Right renal cortex interstitium (tissue), 3 donors: ENCODE measurements around the gene PSMA7. TPM values are rescaled to one million over a fixed set of nuclear protein-coding genes. Genes with fewer than 3 reads are reported as not detected.

ENCODE experiments used
- DNase-seq, 3 donors: peaks; one replicate each; pipeline ENCODE4 v3.0.0-alpha.2; 2013; ENCODE audit warnings: low read depth in 3 of 3, low spot score in 2 of 3
- polyA plus RNA-seq, 3 donors: library from polyadenylated mRNA; unstranded; fragments of 120-200 nt; gene quantifications; one replicate each; pipeline ENCODE4 v1.2.1, GENCODE V29; 2013; ENCODE audit not compliant: insufficient read length in 3 of 3

PSMA7 gene
- polyA plus RNA-seq, result 100 to 1,000 TPM; 169 to 200 (median 192) TPM

- peak in 2 of 3 donors; percentile 62 for DNase-seq
These were observed at the start of gene PSMA7, which contains the start of gene SS18L1 for GRCh38 chr20:62143081-62143956. Gene PSMA7 (minus strand): TSS chr20:62143394. CDS start chr20:62143303, 91 bp downstream. Gene SS18L1 (plus strand): TSS chr20:62143769. CDS start chr20:62143821, 52 bp downstream.

DNA sequence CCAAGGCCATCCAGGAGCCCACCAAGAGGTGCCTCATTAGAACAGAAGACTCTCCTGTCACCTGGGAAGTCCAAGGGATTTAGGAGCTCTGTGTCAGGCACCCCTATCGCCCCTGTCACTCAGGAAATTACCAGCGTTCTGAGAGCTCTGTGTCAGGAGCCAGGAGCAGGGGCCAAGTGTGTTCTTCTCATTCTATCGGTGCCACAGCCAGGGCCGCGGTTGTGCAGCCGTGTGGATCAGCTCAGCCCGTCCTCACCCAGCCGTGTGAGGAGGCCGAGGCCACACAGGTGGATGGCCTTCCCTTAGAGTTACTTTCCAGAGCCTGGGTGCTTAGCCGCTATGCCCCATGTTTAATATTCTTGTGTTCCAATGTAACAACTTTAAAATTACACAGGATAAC is 49.4 kb upstream of the PSMA7 start:
- no peak for DNase-seq

GRCh38 chr20:62191781-62192559 is 48.8 kb upstream of the PSMA7 start:
- DNase-seq, result no peak

- DNase-seq, result no peak
These were observed 47.6 kb upstream of the PSMA7 start for GRCh38 chr20:62190639-62191411.

- DNase-seq, result no peak
These were observed 44.0 kb upstream of the PSMA7 start for GRCh38 chr20:62186887-62187866.

DNA sequence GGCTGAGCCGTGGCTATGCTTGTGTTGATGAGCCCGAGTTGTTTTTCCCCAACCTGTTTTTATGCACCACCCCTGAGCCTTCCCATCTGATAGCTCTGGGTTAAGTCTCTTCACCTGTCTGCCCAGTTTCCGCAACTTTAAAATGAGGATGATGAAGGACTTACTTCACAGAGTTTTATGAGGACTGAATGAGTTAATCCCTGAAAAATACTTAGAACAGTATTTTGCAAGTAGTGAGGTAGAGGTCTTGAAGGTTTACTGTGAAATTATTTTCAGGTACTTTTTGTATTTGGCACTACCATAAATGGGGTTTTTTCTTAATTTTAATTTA is 42.9 kb upstream of the PSMA7 start:
- no peak for DNase-seq

GRCh38 chr20:62183426-62184142 is 40.4 kb upstream of the PSMA7 start:
- DNase-seq, result no peak

DNA sequence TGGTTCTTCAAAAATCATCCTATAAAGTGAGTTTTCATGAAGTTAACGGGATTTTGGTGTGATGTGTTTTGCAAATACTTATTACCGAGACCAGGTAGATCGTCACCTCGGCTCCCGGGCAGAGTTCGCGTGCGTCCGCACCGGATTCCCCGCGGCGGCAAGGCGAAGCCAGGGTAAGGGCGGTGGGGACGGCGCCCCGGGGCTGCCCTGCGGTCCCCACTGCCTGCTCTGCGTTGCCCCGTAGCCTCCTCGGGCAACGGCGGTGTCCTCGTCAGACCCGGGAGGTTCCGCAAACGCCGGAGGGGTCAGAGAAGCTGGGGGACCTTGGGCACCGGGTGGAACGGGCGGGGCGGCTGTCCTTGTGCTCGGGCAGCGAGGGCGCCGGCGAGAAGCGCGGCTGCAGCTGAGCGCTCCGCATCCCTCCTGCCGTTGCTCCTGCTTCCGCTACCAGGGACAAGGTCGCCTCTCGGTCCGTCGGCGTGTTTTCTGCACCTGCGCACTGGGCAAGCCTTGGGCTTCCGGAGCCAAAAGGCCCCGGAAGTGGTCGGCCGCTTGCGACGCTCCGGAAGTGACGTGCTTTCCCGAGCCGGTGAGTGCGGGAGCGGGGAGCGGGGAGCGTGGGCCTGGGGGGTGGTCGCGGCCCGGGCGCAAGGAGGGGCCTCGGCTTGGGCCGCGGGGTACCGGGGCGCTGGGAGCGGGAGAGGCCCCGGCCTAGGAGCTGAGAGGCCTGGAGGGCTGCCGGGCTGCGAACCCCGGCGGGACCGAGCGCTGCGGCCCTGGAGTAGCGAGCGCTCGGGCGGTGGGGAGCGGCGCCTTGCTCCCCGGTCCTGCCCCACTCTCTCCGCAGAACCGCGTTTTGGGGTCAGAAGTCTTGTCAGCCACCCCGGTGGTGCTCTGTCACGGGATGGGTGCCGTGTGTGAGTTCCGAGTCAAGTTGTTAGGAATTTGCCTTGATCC is 39.6 kb upstream of the PSMA7 start, which contains the start of gene MTG2:
MTG2 (plus strand) TSS at position 560 of the 957 bp plus-strand sequence. CDS start 10,393 bp downstream, outside the sequence.
- peak; percentile 86 to 95 (median 87) for DNase-seq

GRCh38 chr20:62181808-62182207 is 38.6 kb upstream of the PSMA7 start:
- DNase-seq, result no peak

DNA sequence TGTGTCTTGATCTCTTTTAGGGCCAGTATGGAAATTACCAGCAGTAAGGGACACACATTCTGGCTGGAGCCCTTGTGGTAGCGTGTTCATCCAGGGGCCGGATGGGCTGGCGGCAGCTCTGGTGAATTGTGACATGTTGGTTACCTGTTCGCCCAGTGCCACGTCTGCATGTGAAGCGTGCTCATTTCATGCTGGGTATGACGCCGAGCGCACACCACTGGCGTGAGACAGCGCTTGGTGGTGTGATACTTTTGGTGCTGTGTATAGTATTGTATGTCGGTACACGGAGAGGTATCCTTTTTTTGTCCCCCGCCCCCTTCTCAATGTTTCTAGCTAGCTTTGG is 35.9 kb upstream of the PSMA7 start:
- no peak for DNase-seq

GRCh38 chr20:62178316-62179161 is 35.3 kb upstream of the PSMA7 start:
- no peak for DNase-seq

- no peak for DNase-seq
These were observed 34.1 kb upstream of the PSMA7 start for GRCh38 chr20:62177307-62177706.

GRCh38 chr20:62176866-62177265 is 33.7 kb upstream of the PSMA7 start:
- no peak for DNase-seq

- no peak for DNase-seq
These were observed 32.5 kb upstream of the PSMA7 start for GRCh38 chr20:62175711-62176110.

DNA sequence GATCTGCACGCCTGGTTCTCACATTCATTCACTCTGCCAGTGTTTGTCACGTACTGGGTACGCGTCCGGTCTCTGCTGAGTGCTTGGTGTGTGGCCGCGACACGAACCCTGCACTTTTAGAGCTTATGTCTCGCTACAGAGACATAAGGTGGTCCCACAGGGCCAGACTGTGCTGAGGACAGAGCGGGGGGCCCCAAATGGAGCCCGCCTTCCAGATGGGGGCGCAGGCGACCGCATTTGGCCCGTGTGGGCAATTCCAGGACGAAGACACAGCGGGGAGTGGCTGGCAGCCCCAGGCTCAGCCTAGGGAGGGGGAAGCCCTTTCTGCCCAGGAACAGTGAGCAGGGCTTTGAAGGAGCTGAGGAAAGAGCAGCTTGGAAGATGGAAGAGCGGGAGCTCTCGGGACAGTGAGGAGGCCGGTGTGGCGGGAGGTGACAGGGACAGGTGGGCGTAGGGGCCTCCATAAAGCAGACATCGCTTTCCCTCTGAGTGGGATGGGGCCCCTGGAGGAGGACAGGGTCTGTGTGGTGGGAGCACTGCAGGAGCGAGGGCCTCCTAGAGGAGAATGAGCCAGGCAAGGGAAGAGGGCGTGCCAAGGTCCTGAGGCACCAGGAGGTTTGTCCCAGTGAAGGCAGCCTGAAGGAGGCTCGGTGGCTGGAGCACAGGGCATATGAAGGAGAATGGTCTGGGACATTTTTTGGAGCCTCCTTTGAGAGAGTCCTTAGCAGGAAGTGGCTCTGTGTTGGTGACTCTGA is 31.9 kb upstream of the PSMA7 start:
- DNase-seq, result no peak
